BJ (cell line): ENCODE measurements around the gene RIMKLB. TPM values are rescaled to one million over a fixed set of nuclear protein-coding genes. Genes with fewer than 3 reads are reported as not detected.

Experiments used
- CTCF ChIA-PET: fragments of 350-600 bp; formaldehyde crosslinking; extraction: SDS; loops from one replicate; lab custom pipeline; 2021; ENCODE audit warnings: antibody characterized with exemption, inconsistent platforms; lab: Yijun Ruan, JAX
- POLR2A ChIA-PET: fragments of 300-600 bp; sonication (Branson Sonifier 250); formaldehyde crosslinking; extraction: SDS; loops from one replicate; lab custom pipeline; 2021; ENCODE audit warnings: antibody characterized with exemption; lab: Charles Lee
- DNase-seq: peaks from one replicate; pipeline ENCODE4 v3.0.0-alpha.2; 2011; ENCODE audit warnings: low read depth
- H3K27me3 ChIP-seq: 2 replicates; pipeline ENCODE4 v1.6.0; 2011; ENCODE audit warnings: low read length; ENCODE audit not compliant: control insufficient read depth, insufficient read depth
- H3K36me3 ChIP-seq: 2 replicates; pipeline ENCODE4 v1.5.1; 2011; ENCODE audit warnings: low read length; ENCODE audit not compliant: control insufficient read depth, insufficient read depth
- H3K4me3 ChIP-seq: 2 replicates; pipeline ENCODE4 v1.5.1; 2011; ENCODE audit warnings: low read depth, mild to moderate bottlenecking, control low read depth, low read length
- polyA plus RNA-seq: library from polyadenylated mRNA; depleted of rRNA; stranded (reverse); fragments of >200 nt; gene quantifications from 2 replicates; pipeline ENCODE4 v1.2.3, GENCODE V29; 2011
- TF ChIP-seq, protein P1 (sequence below): IDR thresholded peaks from 2 replicates; pipeline ENCODE4 v1.5.1; 2011; ENCODE audit warnings: low read depth, mild to moderate bottlenecking, control low read depth, inconsistent platforms, low read length, moderate library complexity; ENCODE audit not compliant: insufficient read depth

Gene RIMKLB
- polyA plus RNA-seq, 1 experiment, result 9.7 TPM

DNA sequence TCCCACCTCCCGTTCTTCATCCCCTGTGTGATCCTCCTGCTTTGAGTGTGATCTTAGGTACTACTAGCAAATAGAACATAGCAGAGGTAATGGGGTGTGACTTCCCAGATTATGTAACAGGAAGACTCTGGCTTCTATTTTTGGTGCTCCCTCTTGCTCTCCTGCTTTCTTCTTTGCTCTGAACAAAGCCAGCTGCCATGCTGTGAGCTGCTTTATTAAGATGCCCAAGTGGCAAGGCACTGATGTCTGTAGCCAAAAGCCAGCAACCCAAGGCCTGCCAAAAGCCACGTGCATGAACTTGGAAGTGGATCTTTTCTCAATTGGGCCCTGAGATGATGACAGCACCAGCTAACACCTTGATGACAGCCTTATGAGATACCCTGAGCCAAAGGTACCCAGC, 29.4 kb upstream of the RIMKLB start:
- TF ChIP-seq, protein P1, sequence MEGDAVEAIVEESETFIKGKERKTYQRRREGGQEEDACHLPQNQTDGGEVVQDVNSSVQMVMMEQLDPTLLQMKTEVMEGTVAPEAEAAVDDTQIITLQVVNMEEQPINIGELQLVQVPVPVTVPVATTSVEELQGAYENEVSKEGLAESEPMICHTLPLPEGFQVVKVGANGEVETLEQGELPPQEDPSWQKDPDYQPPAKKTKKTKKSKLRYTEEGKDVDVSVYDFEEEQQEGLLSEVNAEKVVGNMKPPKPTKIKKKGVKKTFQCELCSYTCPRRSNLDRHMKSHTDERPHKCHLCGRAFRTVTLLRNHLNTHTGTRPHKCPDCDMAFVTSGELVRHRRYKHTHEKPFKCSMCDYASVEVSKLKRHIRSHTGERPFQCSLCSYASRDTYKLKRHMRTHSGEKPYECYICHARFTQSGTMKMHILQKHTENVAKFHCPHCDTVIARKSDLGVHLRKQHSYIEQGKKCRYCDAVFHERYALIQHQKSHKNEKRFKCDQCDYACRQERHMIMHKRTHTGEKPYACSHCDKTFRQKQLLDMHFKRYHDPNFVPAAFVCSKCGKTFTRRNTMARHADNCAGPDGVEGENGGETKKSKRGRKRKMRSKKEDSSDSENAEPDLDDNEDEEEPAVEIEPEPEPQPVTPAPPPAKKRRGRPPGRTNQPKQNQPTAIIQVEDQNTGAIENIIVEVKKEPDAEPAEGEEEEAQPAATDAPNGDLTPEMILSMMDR, result no peak
- no peak for DNase-seq
- H3K36me3 ChIP-seq, result no peaks in the 10 kb centered on the region
- POLR2A ChIA-PET, result no interaction called here
- no peaks in the 10 kb centered on the region for H3K27me3 ChIP-seq
- H3K4me3 ChIP-seq, result no peak overlapping the region
- CTCF ChIA-PET, result interaction anchor here (1.5 kb wide), 1 partner anchor 191 kb away, joined by 3 read pairs; no protein-coding TSS in a partner anchor

DNA sequence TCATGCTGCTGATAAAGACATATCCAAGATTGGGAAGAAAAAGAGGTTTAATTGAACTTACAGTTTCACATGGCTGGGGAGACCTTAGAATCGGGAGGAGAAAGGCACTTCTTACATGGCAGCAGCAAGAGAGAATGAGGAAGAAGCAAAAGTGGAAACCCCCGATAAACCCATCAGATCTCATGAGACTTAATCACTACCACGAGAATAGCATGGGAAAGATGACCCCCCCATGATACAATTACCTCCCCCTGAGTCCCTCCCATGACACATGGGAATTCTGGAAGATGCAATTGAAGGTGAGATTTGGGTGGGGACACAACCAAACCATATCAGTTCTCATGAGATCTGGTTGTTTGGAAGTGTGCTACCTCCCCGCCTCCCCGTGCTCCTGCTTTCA, 25.4 kb upstream of the RIMKLB start:
- Histone ChIP-seq H3K36me3 (no peaks in the 10 kb centered on the region), H3K27me3 (no peaks in the 10 kb centered on the region), H3K4me3 (no peak overlapping the region)
- no peak for DNase-seq
- POLR2A ChIA-PET, result no interaction called here
- CTCF ChIA-PET, result no interaction called here
- TF ChIP-seq, protein P1, result no peak

DNA sequence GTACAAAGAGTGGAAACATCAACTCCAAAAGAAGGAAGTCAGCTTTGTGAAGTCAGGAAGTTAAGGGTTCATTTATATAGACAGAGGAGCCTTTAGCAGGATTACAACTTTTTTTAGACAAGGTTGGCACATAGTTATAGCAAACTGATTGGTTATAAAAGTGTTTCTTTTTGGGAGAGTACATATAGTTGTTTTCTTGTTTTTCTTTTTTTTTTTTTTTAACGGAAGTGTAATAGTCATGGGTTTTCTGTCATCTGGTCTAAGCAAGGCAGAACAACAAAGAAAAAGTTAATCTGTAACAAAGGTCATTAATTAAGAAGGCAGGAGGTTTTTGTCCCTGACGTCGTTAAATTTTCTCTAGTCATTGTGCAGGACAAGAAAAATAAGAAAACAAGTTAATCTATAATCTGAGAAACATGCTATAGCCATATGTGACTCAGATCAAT, 22.2 kb upstream of the RIMKLB start:
- TF ChIP-seq, protein P1, result no peak
- POLR2A ChIA-PET, result interaction anchor here (0.6 kb wide), 1 partner anchor 12 kb away, joined by 5 read pairs; no protein-coding TSS in a partner anchor
- DNase-seq, result no peak
- H3K27me3 ChIP-seq, result no peaks in the 10 kb centered on the region
- no peaks in the 10 kb centered on the region for H3K36me3 ChIP-seq
- CTCF ChIA-PET, result interaction anchor here (2.3 kb wide), 1 partner anchor 19 kb away, joined by 10 read pairs; no protein-coding TSS in a partner anchor
- no peak overlapping the region for H3K4me3 ChIP-seq

DNA sequence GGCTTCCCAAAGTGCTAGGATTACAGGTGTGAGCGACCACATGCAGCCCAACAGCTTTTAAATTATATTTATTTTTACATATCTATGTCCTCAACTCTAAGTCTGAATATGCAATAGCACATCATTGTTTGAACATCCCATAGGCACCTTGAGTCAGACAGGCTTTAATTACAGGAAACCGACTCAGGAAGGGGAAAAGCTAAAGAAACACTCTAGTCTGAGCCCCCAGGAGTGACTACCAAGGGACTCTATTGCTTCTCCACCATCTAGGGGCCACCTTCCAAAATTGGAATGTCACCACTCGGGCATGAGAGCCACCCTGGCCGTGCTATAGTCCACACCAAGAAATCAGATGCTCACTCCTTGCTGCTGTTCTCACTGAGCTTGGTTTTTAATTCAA, 21.1 kb upstream of the RIMKLB start:
- CTCF ChIA-PET, result interaction anchor here (0.5 to 3.9 kb wide), 7 partner anchors 20 to 1021 kb away, joined by 3 to 23 read pairs (median 8); no protein-coding TSS in a partner anchor
- TF ChIP-seq, protein P1, result no peak
- Histone ChIP-seq H3K36me3 (no peaks in the 10 kb centered on the region), H3K27me3 (no peaks in the 10 kb centered on the region), H3K4me3 (no peak overlapping the region)
- DNase-seq, result no peak
- POLR2A ChIA-PET, result interaction anchor here (0.6 kb wide), 1 partner anchor 69 kb away, joined by 3 read pairs; no protein-coding TSS in a partner anchor

DNA sequence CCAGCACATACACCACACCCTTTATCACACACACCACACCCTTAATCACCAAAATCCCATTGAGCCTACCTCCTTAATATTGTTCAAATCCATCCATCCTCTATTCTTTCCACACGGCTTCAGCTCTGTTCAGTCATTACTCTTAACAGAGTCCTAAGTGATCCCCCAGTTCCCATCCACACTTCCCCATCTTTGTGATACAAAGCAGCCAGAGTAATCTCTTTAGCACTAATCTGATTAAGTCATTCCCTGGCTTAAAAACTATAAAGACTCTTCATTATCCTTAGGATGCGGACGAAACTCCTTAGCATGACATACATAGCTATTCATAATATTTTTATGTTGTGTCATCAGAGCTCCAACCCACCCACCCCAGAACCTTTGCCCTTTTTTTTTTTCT, 20.4 kb upstream of the RIMKLB start:
- H3K27me3 ChIP-seq, result no peaks in the 10 kb centered on the region
- ChIA-PET POLR2A (no interaction called here), CTCF (interaction anchor here (0.6 to 3.9 kb wide), 5 partner anchors 20 to 213 kb away, joined by 3 to 23 read pairs (median 9); no protein-coding TSS in a partner anchor)
- TF ChIP-seq, protein P1, result no peak
- no peak overlapping the region for H3K4me3 ChIP-seq
- no peak for DNase-seq
- no peaks in the 10 kb centered on the region for H3K36me3 ChIP-seq
